Gastrocnemius medialis (tissue), 4 donors: ENCODE results near the gene CDA. TPM values are rescaled to one million over a fixed set of nuclear protein-coding genes. Genes with fewer than 3 reads are reported as not detected.

Experiments
- ATAC-seq, 2 donors: fragments of 150-250 bp; one replicate each; pipeline ENCODE4 v1.9.1; 2016
- DNase-seq, 2 donors: peaks; one replicate each; pipeline ENCODE4 v3.0.0-alpha.2; 2019
- H3K27ac ChIP-seq, 4 donors: fragments of 200-600 bp; sonication (generic); 1 replicate in 1 of 4; 2 replicates in 3 of 4; pipeline ENCODE4 v1.5.1; 2016 to 2018; ENCODE audit warnings: mild to moderate bottlenecking in 2 of 4, moderate library complexity in 1 of 4
- H3K27me3 ChIP-seq, 3 donors: fragments of 200-600 bp; sonication (generic) in 2 of 3; 1 replicate in 1 of 3; 2 replicates in 2 of 3; pipeline versions ENCODE4 v1.5.1 to v1.6.0; 2016 to 2019; ENCODE audit warnings: mild to moderate bottlenecking in 1 of 3, moderate library complexity in 1 of 3
- H3K36me3 ChIP-seq, 2 donors: fragments of 200-600 bp; sonication (generic) in 1 of 2; one replicate each; pipeline ENCODE4 v1.5.1; 2017 to 2018
- H3K4me1 ChIP-seq, 2 donors: fragments of 200-600 bp; sonication (generic) in 1 of 2; one replicate each; pipeline ENCODE4 v1.5.1; 2016 to 2017; ENCODE audit warnings: mild to moderate bottlenecking in 2 of 2
- H3K4me3 ChIP-seq, 4 donors: fragments of 200-600 bp; sonication (generic) in 3 of 4; 1 replicate in 1 of 4; 2 replicates in 3 of 4; pipeline ENCODE4 v1.5.1; 2016 to 2019; ENCODE audit warnings: mild to moderate bottlenecking in 2 of 4
- H3K9me3 ChIP-seq, 3 donors: fragments of 200-600 bp; sonication (generic) in 2 of 3; 1 replicate in 1 of 3; 2 replicates in 2 of 3; pipeline ENCODE4 v1.5.1; 2016 to 2019
- POLR2A ChIP-seq, 2 donors: fragments of 450-650 bp; IDR thresholded peaks; one replicate each; pipeline ENCODE4 v1.6.1; 2017; ENCODE audit warnings: antibody characterized with exemption in 2 of 2, mild to moderate bottlenecking in 2 of 2, moderate library complexity in 2 of 2
- in situ Hi-C, 4 donors: fragments of 200-750 bp; cut with MboI; loops; one replicate each; pipeline versions ENCODE4 v1.15.0 to v1.8.0; 2017; ENCODE audit warnings: low sequenced_read_pairs in 4 of 4
- intact Hi-C: fragments of 100-400 bp; cut with DNase I; formaldehyde crosslinking; loops from one replicate; pipeline ENCODE4 v1.15.1; 2023; ENCODE audit warnings: low total_unique reads
- total RNA-seq, 4 donors: library from RNA; depleted of rRNA; stranded (reverse); fragments of >200 nt; gene quantifications; one replicate each; pipeline versions ENCODE4 v1.1.0 to v1.2.3, GENCODE V29; 2016
- TF ChIP-seq, protein P1 (sequence below), 5 experiments: fragments of 450-650 bp in 3 of 5; fragments of 200-600 bp in 2 of 5; sonication (generic) in 2 of 5; IDR thresholded peaks in 4 of 5; conservative IDR thresholded peaks in 1 of 5; 1 replicate in 4 of 5; 2 replicates in 1 of 5; pipeline ENCODE4 v1.5.1; 2016 to 2019; ENCODE audit warnings: antibody characterized with exemption in 5 of 5, mild to moderate bottlenecking in 3 of 5, moderate library complexity in 3 of 5

CDA gene
- total RNA-seq, 4 donors from 2014 or later = 0.71 to 1.7 (median 1.2) TPM

DNA sequence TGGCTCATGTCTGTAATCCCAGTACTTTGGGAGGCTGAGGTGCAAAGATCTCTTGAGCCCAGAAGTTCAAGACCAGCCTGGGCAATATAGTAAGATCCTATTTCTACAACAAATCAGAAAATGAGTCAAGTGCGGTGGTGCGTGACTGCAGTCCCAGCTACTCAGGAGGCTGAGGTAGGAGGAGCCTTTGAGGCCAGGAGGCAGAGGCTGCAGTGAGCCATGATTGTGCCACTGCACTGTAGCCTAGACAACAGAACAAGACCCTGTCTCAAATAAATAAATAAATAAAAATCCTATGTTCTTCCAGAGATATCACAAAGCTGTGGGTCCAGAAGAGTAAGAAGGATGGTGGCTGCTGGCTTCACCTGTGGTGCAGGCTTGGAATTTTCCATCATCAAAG is 22.1 kb downstream of the CDA start:
- H3K4me1 ChIP-seq = peaks cover 4 to 15% of the 10 kb centered on the region in 2 donors
- DNase-seq = no peak
- no peaks in the 10 kb centered on the region for H3K27me3 ChIP-seq
- H3K9me3 ChIP-seq = no peaks in the 10 kb centered on the region
- intact Hi-C loops (no loop called here), in situ Hi-C loops (no loop called here)
- TF ChIP-seq, protein P1, sequence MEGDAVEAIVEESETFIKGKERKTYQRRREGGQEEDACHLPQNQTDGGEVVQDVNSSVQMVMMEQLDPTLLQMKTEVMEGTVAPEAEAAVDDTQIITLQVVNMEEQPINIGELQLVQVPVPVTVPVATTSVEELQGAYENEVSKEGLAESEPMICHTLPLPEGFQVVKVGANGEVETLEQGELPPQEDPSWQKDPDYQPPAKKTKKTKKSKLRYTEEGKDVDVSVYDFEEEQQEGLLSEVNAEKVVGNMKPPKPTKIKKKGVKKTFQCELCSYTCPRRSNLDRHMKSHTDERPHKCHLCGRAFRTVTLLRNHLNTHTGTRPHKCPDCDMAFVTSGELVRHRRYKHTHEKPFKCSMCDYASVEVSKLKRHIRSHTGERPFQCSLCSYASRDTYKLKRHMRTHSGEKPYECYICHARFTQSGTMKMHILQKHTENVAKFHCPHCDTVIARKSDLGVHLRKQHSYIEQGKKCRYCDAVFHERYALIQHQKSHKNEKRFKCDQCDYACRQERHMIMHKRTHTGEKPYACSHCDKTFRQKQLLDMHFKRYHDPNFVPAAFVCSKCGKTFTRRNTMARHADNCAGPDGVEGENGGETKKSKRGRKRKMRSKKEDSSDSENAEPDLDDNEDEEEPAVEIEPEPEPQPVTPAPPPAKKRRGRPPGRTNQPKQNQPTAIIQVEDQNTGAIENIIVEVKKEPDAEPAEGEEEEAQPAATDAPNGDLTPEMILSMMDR (IDR thresholded peaks at IDR 0.05 in 4 of 5, conservative IDR thresholded peaks at IDR 0.05 in 1 of 5) = no peak
- no peak for TF ChIP-seq POLR2A (IDR thresholded peaks at IDR 0.05)
- no peak overlapping the region for H3K27ac ChIP-seq
- H3K4me3 ChIP-seq = no peak overlapping the region
- no peak for ATAC-seq
- no peaks in the 10 kb centered on the region for H3K36me3 ChIP-seq

DNA sequence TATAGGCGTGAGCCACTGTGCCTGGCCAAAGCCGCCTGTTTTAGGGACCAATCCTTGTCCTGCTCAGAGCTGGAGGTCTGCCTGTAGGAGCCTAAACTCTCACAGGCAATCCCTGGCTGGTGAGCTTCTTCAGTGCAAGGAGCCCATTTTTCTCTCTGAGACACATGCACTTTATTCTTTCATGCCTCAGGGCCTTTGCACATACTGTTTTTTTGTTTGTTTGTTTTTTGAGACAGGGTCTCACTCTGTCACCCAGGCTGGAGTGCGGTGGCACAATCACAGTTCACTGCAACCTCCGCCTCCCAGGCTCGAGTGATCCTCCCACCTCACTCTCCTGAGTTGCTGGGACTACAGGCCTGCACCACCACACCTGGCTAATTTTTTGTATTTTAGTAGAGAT is 22.8 kb downstream of the CDA start:
- H3K27ac ChIP-seq = no peak overlapping the region
- intact Hi-C loops = no loop called here
- no peaks in the 10 kb centered on the region for H3K9me3 ChIP-seq
- H3K4me3 ChIP-seq = no peak overlapping the region
- H3K27me3 ChIP-seq = no peaks in the 10 kb centered on the region
- in situ Hi-C loops = no loop called here
- no peaks in the 10 kb centered on the region for H3K36me3 ChIP-seq
- DNase-seq = no peak
- ATAC-seq = no peak
- H3K4me1 ChIP-seq = peaks cover 10 to 22% of the 10 kb centered on the region in 2 donors
- TF ChIP-seq POLR2A (IDR thresholded peaks at IDR 0.05) = no peak
- TF ChIP-seq, protein P1 (IDR thresholded peaks at IDR 0.05 in 4 of 5, conservative IDR thresholded peaks at IDR 0.05 in 1 of 5) = no peak

DNA sequence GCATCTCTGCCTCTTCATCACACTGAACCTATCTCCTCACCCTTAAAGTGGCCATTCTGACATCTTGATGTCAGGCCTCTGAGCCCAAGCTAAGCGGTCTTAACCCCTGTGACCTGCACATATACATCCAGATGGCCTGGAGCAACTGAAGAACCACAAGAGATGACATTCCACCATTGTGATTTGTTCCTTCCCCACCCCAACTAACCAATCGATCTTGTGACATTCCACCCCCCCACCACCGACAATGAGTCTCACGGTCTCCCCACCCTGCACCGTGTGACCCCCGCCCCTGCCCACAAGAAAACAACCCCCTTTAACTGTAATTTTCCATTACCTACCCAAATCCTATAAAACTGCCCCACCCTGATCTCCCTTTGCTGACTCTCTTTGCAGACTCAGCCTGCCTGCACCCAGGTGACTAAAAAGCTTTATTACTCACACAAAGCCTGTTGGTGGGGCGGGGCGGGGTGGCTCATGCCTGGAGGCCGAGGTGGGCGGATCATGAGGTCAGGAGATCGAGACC is 23.4 kb downstream of the CDA start:
- DNase-seq (no peak), ATAC-seq (no peak)
- no peaks in the 10 kb centered on the region for H3K27me3 ChIP-seq
- TF ChIP-seq, protein P1 (IDR thresholded peaks at IDR 0.05 in 4 of 5, conservative IDR thresholded peaks at IDR 0.05 in 1 of 5) = no peak
- no peak for TF ChIP-seq POLR2A (IDR thresholded peaks at IDR 0.05)
- in situ Hi-C loops (no loop called here), intact Hi-C loops (no loop called here)
- H3K4me3 ChIP-seq = no peak overlapping the region
- H3K27ac ChIP-seq = no peak overlapping the region
- no peaks in the 10 kb centered on the region for H3K36me3 ChIP-seq
- H3K4me1 ChIP-seq = peaks cover 10 to 23% of the 10 kb centered on the region in 2 donors
- no peaks in the 10 kb centered on the region for H3K9me3 ChIP-seq

DNA sequence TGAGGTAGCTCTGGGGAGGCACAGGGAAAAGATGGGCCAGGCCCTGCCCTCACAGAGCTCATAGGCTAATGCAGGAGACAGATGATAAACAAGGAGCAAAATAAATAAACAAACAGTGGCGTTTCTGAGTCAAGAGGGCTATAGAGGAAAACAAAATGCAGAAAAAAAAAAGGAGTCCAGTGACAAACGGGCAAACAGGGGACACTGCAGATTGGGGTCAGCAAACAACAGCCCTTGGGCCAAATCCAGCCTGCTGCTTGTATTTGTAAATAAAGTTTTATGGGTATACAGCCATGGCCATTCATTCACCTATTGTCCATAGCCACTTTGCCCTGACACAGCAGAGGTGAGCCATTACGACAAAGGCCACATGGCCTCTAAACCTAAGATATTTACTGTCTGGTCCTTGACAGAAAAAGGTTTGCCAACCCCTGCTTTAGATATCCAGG is 25.3 kb downstream of the CDA start:
- peak overlapping the region in 3 of 4 donors; percentile 30 to 61 (median 56) for H3K27ac ChIP-seq
- in situ Hi-C loops = no loop called here
- no peak for TF ChIP-seq POLR2A (IDR thresholded peaks at IDR 0.05)
- TF ChIP-seq, protein P1 (IDR thresholded peaks at IDR 0.05 in 4 of 5, conservative IDR thresholded peaks at IDR 0.05 in 1 of 5) = no peak

More for the DNA sequence above, 25.3 kb downstream of the CDA start:
- DNase-seq = no peak
- H3K36me3 ChIP-seq = no peaks in the 10 kb centered on the region
- H3K9me3 ChIP-seq = no peaks in the 10 kb centered on the region
- H3K27me3 ChIP-seq = no peaks in the 10 kb centered on the region
- peaks cover 10 to 23% of the 10 kb centered on the region in 2 donors for H3K4me1 ChIP-seq
- no peak overlapping the region for H3K4me3 ChIP-seq
- intact Hi-C loops = no loop called here
- ATAC-seq = no peak
